SK-N-MC (cell line): ENCODE data around the gene RPA3.

Experiments used
- EZH2 ChIP-seq: fragments of 200-600 bp; sonication (generic); IDR thresholded peaks from one replicate; pipeline ENCODE4 v1.6.1; 2017; ENCODE audit warnings: antibody characterized with exemption
- POLR2AphosphoS5 ChIP-seq: IDR thresholded peaks from 2 replicates; pipeline ENCODE4 v1.6.1; 2012; ENCODE audit warnings: mild to moderate bottlenecking, low read depth, low read length, borderline replicate concordance

- TF ChIP-seq EZH2: no peak
- TF ChIP-seq POLR2AphosphoS5: no peak
Measured at GRCh38 chr7:7698930-7699329, 19.5 kb downstream of the RPA3 start.
